Endothelial cell of umbilical vein (primary cell): Measurements from ENCODE around the gene CLPTM1L.

ENCODE experiments used
- EZH2 ChIP-seq: IDR thresholded peaks from 2 replicates; pipeline ENCODE4 v1.6.1; 2012; ENCODE audit warnings: borderline replicate concordance, low read depth, mild to moderate bottlenecking, moderate library complexity, low read length, inconsistent platforms; ENCODE audit not compliant: severe bottlenecking
- JUN ChIP-seq: IDR thresholded peaks from 2 replicates; pipeline ENCODE4 v1.6.1; 2011; ENCODE audit warnings: borderline replicate concordance, low read depth; ENCODE audit not compliant: insufficient read length, insufficient read depth
- POLR2A ChIP-seq: IDR thresholded peaks from 2 replicates; pipeline ENCODE4 v1.6.1; 2012; ENCODE audit warnings: low read depth, mild to moderate bottlenecking, control low read depth, low read length
- POLR2AphosphoS5 ChIP-seq: IDR thresholded peaks from 2 replicates; pipeline ENCODE4 v1.6.1; 2012; ENCODE audit warnings: low read depth, mild to moderate bottlenecking, control low read depth, low read length, moderate library complexity; ENCODE audit not compliant: insufficient read depth
- TF ChIP-seq, protein P1 (sequence below): IDR thresholded peaks from 2 replicates; pipeline ENCODE4 v1.6.1; 2011; ENCODE audit not compliant: insufficient read depth, insufficient read length
- TF ChIP-seq, protein P2 (sequence below), 2 donors: IDR thresholded peaks; 1 replicate in 1 of 2; 2 replicates in 1 of 2; pipeline ENCODE4 v1.5.1; 2011; ENCODE audit warnings: low read length in 2 of 2, mild to moderate bottlenecking in 2 of 2, moderate library complexity in 2 of 2, control low read depth in 1 of 2, inconsistent platforms in 1 of 2, low read depth in 1 of 2; ENCODE audit not compliant: insufficient read depth in 1 of 2; ENCODE audit errors: extremely low read depth in 1 of 2

DNA sequence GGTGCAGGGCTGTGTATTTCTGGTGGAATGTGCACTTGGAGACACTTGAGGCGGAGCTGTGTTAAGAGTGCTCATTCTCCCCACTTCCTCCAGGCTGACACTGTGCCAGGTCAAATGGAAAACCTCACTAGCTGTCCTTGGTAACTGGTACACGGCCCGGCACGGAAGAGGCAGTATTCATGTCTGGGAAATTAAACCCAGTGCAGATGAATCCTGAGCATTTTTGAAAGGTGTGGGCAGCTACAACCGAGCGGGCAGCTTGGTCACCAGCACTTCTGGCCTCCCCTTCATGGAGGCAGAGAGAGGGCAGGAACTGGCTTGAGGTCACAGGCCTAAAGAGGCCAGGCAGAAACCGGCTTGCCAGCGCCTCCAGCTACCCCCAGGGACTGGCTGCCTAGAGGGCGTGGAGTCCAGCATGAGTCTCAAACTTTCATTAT is 1.6 kb downstream of the CLPTM1L start:
- TF ChIP-seq POLR2A = no peak
- TF ChIP-seq, protein P1, sequence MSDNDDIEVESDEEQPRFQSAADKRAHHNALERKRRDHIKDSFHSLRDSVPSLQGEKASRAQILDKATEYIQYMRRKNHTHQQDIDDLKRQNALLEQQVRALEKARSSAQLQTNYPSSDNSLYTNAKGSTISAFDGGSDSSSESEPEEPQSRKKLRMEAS = no peak
- no peak for TF ChIP-seq POLR2AphosphoS5
- TF ChIP-seq, protein P2, sequence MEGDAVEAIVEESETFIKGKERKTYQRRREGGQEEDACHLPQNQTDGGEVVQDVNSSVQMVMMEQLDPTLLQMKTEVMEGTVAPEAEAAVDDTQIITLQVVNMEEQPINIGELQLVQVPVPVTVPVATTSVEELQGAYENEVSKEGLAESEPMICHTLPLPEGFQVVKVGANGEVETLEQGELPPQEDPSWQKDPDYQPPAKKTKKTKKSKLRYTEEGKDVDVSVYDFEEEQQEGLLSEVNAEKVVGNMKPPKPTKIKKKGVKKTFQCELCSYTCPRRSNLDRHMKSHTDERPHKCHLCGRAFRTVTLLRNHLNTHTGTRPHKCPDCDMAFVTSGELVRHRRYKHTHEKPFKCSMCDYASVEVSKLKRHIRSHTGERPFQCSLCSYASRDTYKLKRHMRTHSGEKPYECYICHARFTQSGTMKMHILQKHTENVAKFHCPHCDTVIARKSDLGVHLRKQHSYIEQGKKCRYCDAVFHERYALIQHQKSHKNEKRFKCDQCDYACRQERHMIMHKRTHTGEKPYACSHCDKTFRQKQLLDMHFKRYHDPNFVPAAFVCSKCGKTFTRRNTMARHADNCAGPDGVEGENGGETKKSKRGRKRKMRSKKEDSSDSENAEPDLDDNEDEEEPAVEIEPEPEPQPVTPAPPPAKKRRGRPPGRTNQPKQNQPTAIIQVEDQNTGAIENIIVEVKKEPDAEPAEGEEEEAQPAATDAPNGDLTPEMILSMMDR (IDR thresholded peaks at IDR 0.05; ENCODE audit: extremely low read depth in 1 of 2, insufficient read depth in 1 of 2, low read depth in 1 of 2, low read length in 2 of 2) = no peak
- no peak for TF ChIP-seq EZH2
- TF ChIP-seq JUN = no peak
